GM11168 (cell line): ENCODE measurements around the gene UMODL1.

Source experiments
- in situ Hi-C: fragments of 300-500 bp; cut with MboI; formaldehyde crosslinking; loops from one replicate; pipeline ENCODE4 v1.12.0; 2022; ENCODE audit warnings: low sequenced_read_pairs; ENCODE audit not compliant: unreplicated experiment

Gene UMODL1

GRCh38 chr21:42110691-42111469 lies 39.8 kb downstream of the UMODL1 start:
- in situ Hi-C loops, result loop anchor here (5.0 to 25.0 kb wide), 3 partner anchors 106 to 499 kb away; no protein-coding TSS in a partner anchor

GRCh38 chr21:42111470-42111743 lies 40.3 kb downstream of the UMODL1 start:
- in situ Hi-C loops, result loop anchor here (5.0 to 25.0 kb wide), 3 partner anchors 107 to 499 kb away; no protein-coding TSS in a partner anchor

GRCh38 chr21:42111811-42112210 lies 40.7 kb downstream of the UMODL1 start:
- in situ Hi-C loops, result loop anchor here (5.0 to 25.0 kb wide), 3 partner anchors 107 to 500 kb away; no protein-coding TSS in a partner anchor

- in situ Hi-C loops, result loop anchor here (5.0 to 25.0 kb wide), 3 partner anchors 107 to 500 kb away; no protein-coding TSS in a partner anchor
Observed at GRCh38 chr21:42112238-42112637, 41.1 kb downstream of the UMODL1 start.

GRCh38 chr21:42112857-42113256 lies 41.7 kb downstream of the UMODL1 start:
- in situ Hi-C loops, result loop anchor here (5.0 to 25.0 kb wide), 3 partner anchors 108 to 501 kb away; no protein-coding TSS in a partner anchor

GRCh38 chr21:42113926-42114409 lies 42.9 kb downstream of the UMODL1 start:
- in situ Hi-C loops, result loop anchor here (5.0 to 25.0 kb wide), 3 partner anchors 109 to 502 kb away; no protein-coding TSS in a partner anchor

GRCh38 chr21:42114646-42115045 lies 43.5 kb downstream of the UMODL1 start:
- in situ Hi-C loops, result loop anchor here (5.0 to 25.0 kb wide), 3 partner anchors 110 to 502 kb away; no protein-coding TSS in a partner anchor

- in situ Hi-C loops, result loop anchor here (10.0 to 25.0 kb wide), 2 partner anchors 110 to 503 kb away; no protein-coding TSS in a partner anchor
Observed at GRCh38 chr21:42115136-42115683, 44.1 kb downstream of the UMODL1 start.

GRCh38 chr21:42116551-42116950 lies 45.4 kb downstream of the UMODL1 start:
- in situ Hi-C loops, result loop anchor here (10.0 to 25.0 kb wide), 2 partner anchors 112 to 504 kb away; no protein-coding TSS in a partner anchor

- in situ Hi-C loops, result loop anchor here (10.0 to 25.0 kb wide), 2 partner anchors 113 to 505 kb away; no protein-coding TSS in a partner anchor
Observed at GRCh38 chr21:42117229-42117966, 46.3 kb downstream of the UMODL1 start.

GRCh38 chr21:42117967-42118780 lies 47.1 kb downstream of the UMODL1 start:
- in situ Hi-C loops, result loop anchor here (10.0 to 25.0 kb wide), 2 partner anchors 113 to 506 kb away; no protein-coding TSS in a partner anchor

GRCh38 chr21:42118901-42119300 lies 47.8 kb downstream of the UMODL1 start:
- in situ Hi-C loops, result loop anchor here (10.0 to 25.0 kb wide), 2 partner anchors 114 to 507 kb away; no protein-coding TSS in a partner anchor

GRCh38 chr21:42120101-42120902 lies 49.2 kb downstream of the UMODL1 start:
- in situ Hi-C loops, result loop anchor here (25.0 kb wide), 1 partner anchor 508 kb away; no protein-coding TSS in a partner anchor

- in situ Hi-C loops, result loop anchor here (25.0 kb wide), 1 partner anchor 509 kb away; no protein-coding TSS in a partner anchor
Observed at GRCh38 chr21:42120903-42121535, 49.9 kb downstream of the UMODL1 start.

GRCh38 chr21:42121794-42122193 lies 50.7 kb downstream of the UMODL1 start:
- in situ Hi-C loops, result loop anchor here (25.0 kb wide), 1 partner anchor 509 kb away; no protein-coding TSS in a partner anchor

GRCh38 chr21:42122398-42122797 lies 51.3 kb downstream of the UMODL1 start:
- in situ Hi-C loops, result loop anchor here (25.0 kb wide), 1 partner anchor 510 kb away; no protein-coding TSS in a partner anchor

- in situ Hi-C loops, result loop anchor here (25.0 kb wide), 1 partner anchor 511 kb away; no protein-coding TSS in a partner anchor
Observed at GRCh38 chr21:42122808-42123207, 51.7 kb downstream of the UMODL1 start.
